Mucosa of descending colon (tissue), 3 donors: ENCODE data around the gene SIGLEC11. TPM values are rescaled to one million over a fixed set of nuclear protein-coding genes. Genes with fewer than 3 reads are reported as not detected.
"Not testable (repeated sequence)": the region's sequence is repeated elsewhere in the genome, so short reads cannot be mapped to it uniquely, and the experiment has no call there.

Experiments
- ATAC-seq: fragments of 200-7000 bp; cut with Tn5 transposase; one replicate; pipeline ENCODE4 v1.9.1; 2020; ENCODE audit warnings: mild to moderate bottlenecking, moderate library complexity
- DNase-seq, 3 donors: peaks; one replicate each; pipeline ENCODE4 v3.0.0-alpha.2; 2020
- H3K36me3 ChIP-seq: fragments of 200-600 bp; one replicate; pipeline ENCODE4 v1.8.0; 2021; ENCODE audit warnings: low read depth, mild to moderate bottlenecking
- H3K4me1 ChIP-seq: fragments of 200-600 bp; one replicate; pipeline ENCODE4 v1.8.0; 2021; ENCODE audit warnings: low read depth, mild to moderate bottlenecking
- H3K4me3 ChIP-seq: fragments of 200-600 bp; one replicate; pipeline ENCODE4 v1.8.0; 2021; ENCODE audit warnings: mild to moderate bottlenecking
- H3K9me3 ChIP-seq: fragments of 200-600 bp; one replicate; pipeline ENCODE4 v1.8.0; 2021; ENCODE audit warnings: mild to moderate bottlenecking
- intact Hi-C, 2 donors: fragments of 100-400 bp; cut with DNase I in 1 of 2; cut with micrococcal nuclease in 1 of 2; formaldehyde crosslinking; loops; one replicate each; pipeline versions ENCODE4 v1.11.0 to v1.11.1; 2022; cut with DNase I, micrococcal nuclease
- total RNA-seq, 3 donors: library from RNA; stranded (reverse); fragmentation: NEBNext Ultra II Directional in 2 of 3; extraction: Animal tissue kit (Norgen Biotek cat#: 25700) in 2 of 3; gene quantifications; one replicate each; pipeline versions ENCODE4 v1.2.1 to v1.2.4, GENCODE V29; 2021 to 2023
- TF ChIP-seq, protein P1 (sequence below): fragments of 200-600 bp; IDR thresholded peaks from one replicate; pipeline ENCODE4 v1.8.0; 2022; ENCODE audit warnings: antibody characterized with exemption, mild to moderate bottlenecking
- donor health status: DM: no; HTN: no; CAD: no; lungs with moderate emphysema.
- donor health status: DM: no; HTN: no; CAD: no.
- donor health status: DM: no; HTN: yes; CAD: no.

Gene SIGLEC11
- total RNA-seq, 3 donors from 2014 or later: 0.49 to 2.0 (median 1.1) TPM

DNA sequence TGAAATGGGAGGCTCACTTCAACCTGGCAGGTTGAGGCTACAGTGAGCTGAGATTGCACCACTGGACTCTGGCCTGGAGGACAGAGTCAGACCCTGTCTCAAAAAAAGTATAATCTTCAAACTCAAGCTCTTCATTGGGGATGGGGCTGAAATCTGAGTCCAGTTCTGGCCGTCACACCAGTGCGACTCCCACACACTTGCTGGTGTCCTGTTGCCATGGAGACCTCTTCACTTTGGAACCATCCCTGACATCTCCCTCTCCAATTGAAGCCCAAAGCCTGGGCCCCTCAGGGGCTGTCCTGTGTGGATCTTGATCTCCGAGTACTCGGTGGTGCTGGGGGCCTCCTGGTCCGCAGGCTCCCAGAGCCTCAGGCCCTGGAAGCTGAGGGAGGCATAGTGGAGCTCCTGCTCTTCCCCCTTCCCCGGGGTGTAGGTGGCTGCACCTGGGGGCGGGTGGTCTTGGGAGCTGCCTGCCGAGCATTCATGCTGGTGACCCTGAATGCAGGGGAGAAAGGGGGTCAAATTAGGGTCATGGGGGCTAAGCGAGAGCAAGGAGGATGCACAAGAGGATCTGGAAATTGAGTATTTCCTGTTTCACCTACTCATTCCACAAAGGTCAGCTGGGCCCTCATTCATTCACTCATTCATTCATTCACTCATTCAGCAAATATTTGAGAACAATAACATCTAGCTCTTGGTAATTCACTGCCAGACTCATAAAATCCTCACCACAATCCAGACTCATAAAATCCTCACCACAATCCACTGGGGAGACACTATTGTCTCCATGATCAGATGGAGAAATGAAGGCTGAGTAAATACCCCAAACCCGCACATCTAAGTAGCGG, 11.0 kb downstream of the SIGLEC11 start:
- intact Hi-C loops: no loop called here
- Histone ChIP-seq H3K4me1 (peaks cover 27% of the 10 kb centered on the region), H3K36me3 (no peaks in the 10 kb centered on the region), H3K9me3 (no peaks in the 10 kb centered on the region), H3K4me3 (no peak overlapping the region)
- ATAC-seq: peak; percentile 24
- peak in 2 of 3 donors; percentile 17 to 31 for DNase-seq
- TF ChIP-seq, protein P1, sequence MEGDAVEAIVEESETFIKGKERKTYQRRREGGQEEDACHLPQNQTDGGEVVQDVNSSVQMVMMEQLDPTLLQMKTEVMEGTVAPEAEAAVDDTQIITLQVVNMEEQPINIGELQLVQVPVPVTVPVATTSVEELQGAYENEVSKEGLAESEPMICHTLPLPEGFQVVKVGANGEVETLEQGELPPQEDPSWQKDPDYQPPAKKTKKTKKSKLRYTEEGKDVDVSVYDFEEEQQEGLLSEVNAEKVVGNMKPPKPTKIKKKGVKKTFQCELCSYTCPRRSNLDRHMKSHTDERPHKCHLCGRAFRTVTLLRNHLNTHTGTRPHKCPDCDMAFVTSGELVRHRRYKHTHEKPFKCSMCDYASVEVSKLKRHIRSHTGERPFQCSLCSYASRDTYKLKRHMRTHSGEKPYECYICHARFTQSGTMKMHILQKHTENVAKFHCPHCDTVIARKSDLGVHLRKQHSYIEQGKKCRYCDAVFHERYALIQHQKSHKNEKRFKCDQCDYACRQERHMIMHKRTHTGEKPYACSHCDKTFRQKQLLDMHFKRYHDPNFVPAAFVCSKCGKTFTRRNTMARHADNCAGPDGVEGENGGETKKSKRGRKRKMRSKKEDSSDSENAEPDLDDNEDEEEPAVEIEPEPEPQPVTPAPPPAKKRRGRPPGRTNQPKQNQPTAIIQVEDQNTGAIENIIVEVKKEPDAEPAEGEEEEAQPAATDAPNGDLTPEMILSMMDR: no peak

DNA sequence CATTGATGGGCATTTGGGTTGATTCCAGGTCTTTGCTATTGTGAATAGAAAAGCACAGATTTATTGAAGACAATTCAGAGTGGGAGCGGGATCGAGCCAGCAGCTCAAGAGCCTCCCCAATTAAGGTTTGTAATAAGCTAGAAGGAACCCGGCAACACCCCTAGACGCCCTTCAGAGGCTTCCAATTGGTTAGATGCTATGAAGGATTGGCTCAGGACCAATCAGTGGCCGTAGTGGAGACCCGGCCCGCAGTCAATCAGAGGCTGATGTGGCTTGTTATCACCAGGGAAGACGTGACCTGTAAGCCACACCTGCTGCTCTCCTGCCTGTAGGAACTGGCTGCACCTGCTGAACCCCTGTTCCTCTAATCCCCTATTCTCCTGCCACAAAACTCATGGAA, 14.6 kb downstream of the SIGLEC11 start:
- intact Hi-C loops: no loop called here
- Histone ChIP-seq H3K4me3 (no peak overlapping the region), H3K36me3 (no peaks in the 10 kb centered on the region), H3K4me1 (peaks cover 6% of the 10 kb centered on the region), H3K9me3 (no peaks in the 10 kb centered on the region)
- TF ChIP-seq, protein P1: no peak
- ATAC-seq: peak; percentile 15
- DNase-seq: peak in 2 of 3 donors; percentile 10 to 12

DNA sequence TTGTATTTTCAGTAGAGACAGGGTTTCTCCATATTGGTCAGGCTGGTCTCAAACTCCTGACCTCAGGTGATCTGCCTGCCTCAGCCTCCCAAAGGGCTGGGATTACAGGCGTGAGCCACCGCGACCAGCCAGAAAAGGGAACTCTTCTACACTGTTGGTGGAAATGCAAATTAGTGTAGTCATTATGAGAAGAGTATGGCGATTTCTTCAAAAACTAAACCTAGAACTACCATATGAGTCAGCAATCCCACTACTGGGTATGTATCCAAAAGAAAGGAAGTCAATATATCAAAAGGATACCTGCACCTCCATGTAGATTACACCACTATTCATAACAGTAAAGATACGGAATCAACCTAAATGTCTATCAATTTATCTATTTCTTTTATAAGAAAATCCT, 16.4 kb downstream of the SIGLEC11 start:
- H3K4me1 ChIP-seq, H3K36me3 ChIP-seq, intact Hi-C loops, H3K9me3 ChIP-seq, H3K4me3 ChIP-seq, ATAC-seq: not testable (repeated sequence)
- DNase-seq: peak in 1 of 3 donors; percentile 17

DNA sequence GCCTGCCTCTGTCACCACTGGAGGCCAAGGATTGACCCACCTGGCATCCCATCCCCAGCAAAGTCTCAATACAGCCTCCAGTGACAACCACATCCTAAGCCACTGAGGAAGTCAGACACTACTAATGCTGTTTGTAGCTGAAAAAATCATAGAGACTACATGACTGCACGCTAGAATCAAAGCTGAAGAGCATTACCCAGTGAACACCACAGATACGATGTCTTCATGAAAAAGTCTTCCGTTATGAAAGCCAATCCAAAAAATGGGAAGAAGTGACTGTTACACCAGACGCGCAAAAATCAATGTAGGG, 20.5 kb downstream of the SIGLEC11 start:
- Histone ChIP-seq H3K4me1 (peaks cover 6% of the 10 kb centered on the region), H3K9me3 (no peaks in the 10 kb centered on the region), H3K36me3 (no peaks in the 10 kb centered on the region), H3K4me3 (no peak overlapping the region)
- ATAC-seq: no peak
- DNase-seq: no peak
- TF ChIP-seq, protein P1: no peak
- intact Hi-C loops: no loop called here

DNA sequence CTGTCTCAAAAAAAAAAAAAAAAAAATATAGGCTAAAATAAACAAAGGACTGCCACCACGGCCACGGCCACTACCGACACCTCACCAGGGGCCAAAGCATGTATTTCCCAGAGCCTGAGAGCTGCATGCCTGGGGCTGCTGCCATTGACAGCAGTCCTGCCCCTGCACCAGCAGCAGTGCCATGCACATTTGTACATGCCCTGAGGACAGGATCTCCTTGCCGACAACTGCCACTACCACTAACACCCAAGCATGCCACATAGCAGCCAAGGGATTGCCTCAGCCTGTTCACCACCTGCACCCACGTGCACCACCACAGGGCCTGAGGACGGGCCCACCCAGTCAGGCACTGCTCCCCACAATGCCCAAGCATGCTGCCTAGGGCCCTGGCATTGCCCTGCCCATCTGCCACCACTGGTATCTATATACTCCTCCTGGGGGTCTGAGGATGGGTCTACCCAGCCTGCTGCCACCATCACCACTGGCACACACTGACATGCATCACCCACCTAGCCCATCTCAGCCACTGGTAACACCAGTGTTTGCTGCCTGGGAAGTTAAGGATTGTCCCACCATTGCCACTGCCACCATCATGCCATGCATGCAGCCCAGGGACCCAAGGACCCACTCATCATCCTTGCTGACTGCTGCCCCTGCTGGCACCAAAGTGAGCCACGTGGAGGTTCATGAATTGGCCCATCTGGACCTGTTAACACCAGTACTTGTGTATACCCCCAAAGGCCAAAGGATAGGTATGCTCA, 21.1 kb downstream of the SIGLEC11 start:
- no peak for ATAC-seq
- peaks cover 4% of the 10 kb centered on the region for H3K4me1 ChIP-seq
- no peaks in the 10 kb centered on the region for H3K9me3 ChIP-seq
- intact Hi-C loops: loop anchor here (5.0 to 10.0 kb wide), 2 partner anchors 42 to 45 kb away; no protein-coding TSS in a partner anchor
- TF ChIP-seq, protein P1: no peak
- DNase-seq: peak in 2 of 3 donors; percentile 27 to 29
- H3K4me3 ChIP-seq: no peak overlapping the region
- H3K36me3 ChIP-seq: no peaks in the 10 kb centered on the region

DNA sequence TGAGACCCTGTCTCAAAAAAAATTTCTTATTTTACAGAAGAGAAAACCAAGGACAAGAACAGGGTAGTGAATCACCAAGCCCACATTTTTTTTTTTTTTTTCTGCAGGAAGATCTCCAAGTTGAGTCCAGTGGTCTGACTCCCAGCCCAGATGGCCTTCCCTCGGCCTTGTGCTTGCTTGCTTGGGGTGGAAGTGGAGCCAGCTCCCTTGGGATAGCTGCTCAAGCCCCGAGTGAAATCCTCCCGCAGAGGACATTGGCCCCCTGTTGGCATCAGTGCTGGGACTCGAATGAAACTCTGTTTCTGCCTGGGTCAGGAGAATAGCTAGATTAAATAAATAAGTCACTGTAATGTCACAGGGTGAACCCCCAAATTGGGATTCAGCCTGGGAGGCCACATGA, 22.3 kb downstream of the SIGLEC11 start:
- TF ChIP-seq, protein P1: no peak
- Histone ChIP-seq H3K9me3 (no peaks in the 10 kb centered on the region), H3K4me3 (no peak overlapping the region), H3K4me1 (peaks cover 4% of the 10 kb centered on the region), H3K36me3 (no peaks in the 10 kb centered on the region)
- DNase-seq: peak in 1 of 3 donors; percentile 20
- ATAC-seq: no peak
- intact Hi-C loops: loop anchor here (5.0 to 10.0 kb wide), 2 partner anchors 44 to 46 kb away; no protein-coding TSS in a partner anchor
